Measurements from ENCODE around the gene THAP9.
A peak's percentile ranks its signal among the peaks of the same experiment; 100 is the strongest.
"Not testable (repeated sequence)": the region's sequence is repeated elsewhere in the genome, so short reads cannot be mapped to it uniquely, and the experiment has no call there.

Gene THAP9

DNA sequence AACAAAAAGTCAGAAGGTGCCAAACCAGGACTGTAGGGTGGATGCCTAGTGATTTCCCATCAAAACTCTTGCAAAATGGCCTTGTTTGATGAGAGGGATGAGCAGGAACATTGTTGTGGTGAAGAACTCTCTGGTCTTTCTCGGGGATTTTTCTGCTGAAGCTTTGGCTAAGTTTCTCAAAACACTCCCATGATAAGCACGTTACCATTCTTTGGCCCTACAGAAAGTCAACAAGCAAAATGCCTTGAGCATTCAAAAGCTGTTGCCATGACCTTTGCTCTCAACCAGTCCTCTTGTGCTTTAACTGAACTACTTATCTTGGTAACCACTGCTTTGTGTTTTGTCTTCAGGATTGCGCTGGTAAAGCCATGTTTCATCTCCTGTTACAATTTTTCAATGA, 6.6 kb upstream of the THAP9 start:
- no peak for DNase-seq

- DNase-seq = no peak
Observed at GRCh38 chr4:82896755-82897154, 3.8 kb upstream of the THAP9 start.

DNA sequence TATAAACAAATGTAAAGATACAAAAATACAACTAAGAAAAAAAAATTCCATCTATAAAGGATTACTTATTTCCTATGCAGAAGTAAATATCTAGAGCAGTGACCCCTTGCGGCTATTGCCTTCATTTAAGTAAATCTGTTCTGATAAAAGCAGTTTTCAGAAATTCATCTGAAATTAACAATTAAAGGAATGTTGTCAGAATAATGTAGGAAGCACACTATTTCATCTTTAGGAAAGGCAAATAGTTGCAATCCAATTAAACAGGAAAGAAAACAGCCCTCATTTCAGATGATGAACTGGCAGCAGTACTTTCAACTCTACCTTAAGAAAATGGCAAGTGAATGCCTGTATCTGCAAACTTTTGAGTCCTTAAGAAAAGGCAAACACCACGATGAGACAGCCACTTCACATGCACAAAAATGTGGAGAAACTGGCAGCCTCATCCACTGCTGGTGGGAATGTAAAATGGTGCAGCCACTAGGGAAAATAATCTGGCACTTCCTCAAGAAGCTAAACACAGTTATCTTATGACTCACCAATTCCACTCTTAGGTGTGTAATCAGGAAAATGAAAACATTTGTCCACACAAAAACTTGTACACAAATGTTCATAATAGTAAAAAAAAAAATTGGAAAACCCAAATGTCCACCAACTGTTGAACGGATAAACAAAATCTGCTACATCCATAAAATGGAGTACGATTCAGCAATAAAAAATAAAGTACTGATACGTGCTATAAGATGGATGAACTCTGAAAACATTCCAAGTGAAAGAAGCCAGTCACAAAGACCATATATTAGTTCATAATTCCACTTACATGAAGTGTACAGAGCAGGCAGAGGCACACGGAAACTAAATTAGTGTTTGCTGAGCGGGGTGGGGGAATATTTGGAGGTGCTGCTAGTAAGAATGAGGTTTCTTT, 2.0 kb upstream of the THAP9 start:
- peak; percentile 59 to 67 (median 63) for DNase-seq

GRCh38 chr4:82899374-82900065, 1.0 kb upstream of the THAP9 start:
- peak; percentile 34 to 40 (median 37) for DNase-seq

DNA sequence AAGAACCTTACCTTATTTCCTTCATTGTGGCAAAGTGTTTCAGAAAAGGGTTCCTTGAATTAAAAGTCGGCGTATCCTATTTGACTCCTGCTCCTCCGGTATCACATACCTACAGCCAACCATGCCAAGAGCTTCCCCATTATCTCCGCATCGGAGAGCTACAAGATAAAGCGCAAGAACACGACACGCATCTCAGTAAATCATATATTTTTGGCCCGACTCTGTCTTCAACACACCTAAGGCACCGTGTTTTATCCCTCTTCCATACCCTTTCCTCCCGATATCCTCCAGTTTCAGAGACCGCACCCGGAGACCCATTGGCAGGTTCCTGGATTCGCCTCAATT, 497 bp upstream of the THAP9 start:
- peak in 1 of 3 donors; percentile 20 for DNase-seq

DNA sequence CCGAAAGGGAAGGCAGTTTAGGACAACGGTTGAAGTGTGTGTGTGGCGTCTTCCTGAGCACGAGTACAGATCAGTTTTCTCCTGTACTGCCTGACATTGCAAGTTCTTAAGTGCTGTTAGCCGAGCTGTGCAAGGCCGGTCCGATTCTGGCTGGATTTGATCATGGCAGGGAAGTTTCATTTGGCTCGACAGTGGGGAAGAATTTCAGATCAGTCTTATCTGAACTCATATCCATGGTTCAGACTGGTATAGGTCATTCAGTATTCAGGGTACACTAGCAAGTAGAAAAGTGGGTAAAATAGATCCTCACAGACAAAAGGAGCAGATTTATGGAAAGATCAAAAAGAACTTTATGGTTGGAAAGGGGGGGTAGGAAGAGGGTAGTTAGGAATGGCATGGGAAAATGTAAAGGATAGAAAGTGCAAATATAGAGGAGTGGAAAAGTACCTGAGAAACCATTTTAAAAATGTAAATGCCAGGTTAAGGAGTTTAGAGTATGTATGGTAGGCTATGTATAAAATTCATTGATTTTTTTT, 716 bp downstream of the THAP9 start:
- no peak for DNase-seq

GRCh38 chr4:82903737-82904136, 3.2 kb downstream of the THAP9 start:
- peak; percentile 2 to 60 (median 39) for DNase-seq

DNA sequence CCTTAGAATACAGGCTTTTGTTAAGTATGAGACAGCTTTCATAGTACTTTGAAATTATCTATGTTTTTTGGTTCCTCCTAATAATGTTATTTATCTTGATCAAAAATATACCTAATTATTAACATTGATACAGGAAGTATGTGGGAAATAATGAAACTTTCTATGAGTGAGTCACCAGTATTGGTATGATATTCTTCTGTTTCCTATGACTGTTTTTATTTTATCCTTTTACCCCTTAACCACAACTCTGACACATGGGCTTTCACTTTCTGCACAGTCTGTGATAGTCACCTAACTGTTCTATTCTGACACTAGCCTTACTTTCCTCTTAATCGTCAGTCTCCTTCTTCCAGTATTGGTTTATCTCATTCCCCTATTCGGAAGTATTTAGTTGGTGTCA, 4.7 kb downstream of the THAP9 start:
- DNase-seq = peak; percentile 31 to 70 (median 68)

- DNase-seq = no peak
Observed at GRCh38 chr4:82906469-82906868, 5.9 kb downstream of the THAP9 start.

DNA sequence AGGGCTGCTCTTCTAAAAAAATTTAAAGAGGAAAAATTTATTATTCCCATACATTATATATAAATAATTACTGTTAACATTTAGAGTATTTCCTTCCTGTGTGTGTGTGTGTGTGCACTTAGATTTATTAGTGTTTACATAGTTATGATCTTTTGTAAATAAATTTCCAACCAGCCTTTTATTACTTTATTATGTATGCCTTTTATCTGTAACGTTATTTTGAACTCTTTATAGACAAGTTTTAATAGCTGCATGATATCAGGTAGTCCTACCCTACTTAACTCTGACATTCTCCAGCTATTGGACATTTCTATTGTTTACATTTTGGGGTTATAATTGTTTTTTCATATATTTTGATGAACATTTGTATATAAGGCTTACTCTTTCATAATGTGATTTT, 8.8 kb downstream of the THAP9 start:
- no peak for DNase-seq

- no peak for DNase-seq
Observed at GRCh38 chr4:82913305-82913704, 12.8 kb downstream of the THAP9 start.

GRCh38 chr4:82913968-82914367, 13.4 kb downstream of the THAP9 start:
- DNase-seq = not testable (repeated sequence)

- DNase-seq = no peak
Observed at GRCh38 chr4:82918091-82918490, 17.6 kb downstream of the THAP9 start.

DNA sequence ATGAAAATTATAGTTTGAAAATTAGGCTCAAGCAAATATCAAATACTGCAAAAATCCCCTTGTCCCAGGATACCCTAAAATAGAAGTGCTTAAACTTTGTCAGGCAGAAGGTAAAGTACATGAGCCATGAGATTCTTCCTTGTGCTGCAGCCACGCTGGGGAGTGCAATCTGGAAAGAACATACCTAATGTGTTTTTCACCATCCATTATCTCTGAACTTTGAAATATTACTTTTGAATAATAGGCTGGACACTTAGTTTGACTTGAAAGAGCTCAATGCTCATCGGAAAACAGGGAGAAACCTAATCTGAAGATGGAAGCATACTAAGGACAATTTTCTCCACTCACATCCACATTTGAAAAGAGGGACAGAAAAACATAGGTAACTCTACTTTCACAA, 18.9 kb downstream of the THAP9 start:
- no peak for DNase-seq

GRCh38 chr4:82921795-82922194, 21.3 kb downstream of the THAP9 start:
- no peak for DNase-seq

DNA sequence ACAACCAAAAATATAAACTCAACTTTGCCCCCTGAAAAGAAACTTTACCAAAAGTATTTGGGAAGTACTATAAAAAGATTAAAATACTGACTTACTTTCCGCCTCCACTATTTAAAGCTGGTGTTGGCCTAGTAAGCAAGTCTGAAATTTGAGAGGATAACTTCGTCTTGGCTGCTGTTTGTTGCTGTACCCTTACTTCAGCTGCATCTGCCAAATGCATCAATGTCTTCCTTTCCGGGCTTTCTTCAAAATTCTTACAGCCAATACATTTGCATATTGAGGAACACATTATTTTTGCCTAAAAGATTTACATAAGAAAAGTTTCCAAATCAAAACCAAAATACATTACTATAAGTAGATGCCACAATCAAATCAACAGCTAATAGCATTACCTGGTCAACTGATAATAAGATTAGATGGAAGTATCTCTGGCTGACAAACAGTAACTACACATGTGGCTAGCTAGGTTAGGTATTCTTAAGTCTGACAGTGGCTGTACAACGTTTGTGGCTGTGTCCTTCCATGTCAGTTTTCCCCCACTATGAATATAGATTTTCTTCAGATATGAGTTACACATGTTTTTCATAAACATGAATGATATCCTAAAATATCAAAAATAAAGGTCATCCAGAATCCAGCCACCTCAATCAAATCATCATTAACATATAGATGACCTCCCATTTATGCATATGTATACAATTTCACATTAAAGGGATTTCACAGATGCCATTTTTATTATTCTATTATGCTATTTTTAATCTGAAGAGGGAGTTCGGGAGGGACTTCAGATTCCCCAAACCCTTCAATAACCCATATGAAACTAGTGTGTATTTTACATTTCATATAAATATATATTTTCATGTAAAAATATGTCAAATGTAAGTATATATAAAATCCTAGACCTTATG, 30.6 kb downstream of the THAP9 start:
- DNase-seq = no peak

DNA sequence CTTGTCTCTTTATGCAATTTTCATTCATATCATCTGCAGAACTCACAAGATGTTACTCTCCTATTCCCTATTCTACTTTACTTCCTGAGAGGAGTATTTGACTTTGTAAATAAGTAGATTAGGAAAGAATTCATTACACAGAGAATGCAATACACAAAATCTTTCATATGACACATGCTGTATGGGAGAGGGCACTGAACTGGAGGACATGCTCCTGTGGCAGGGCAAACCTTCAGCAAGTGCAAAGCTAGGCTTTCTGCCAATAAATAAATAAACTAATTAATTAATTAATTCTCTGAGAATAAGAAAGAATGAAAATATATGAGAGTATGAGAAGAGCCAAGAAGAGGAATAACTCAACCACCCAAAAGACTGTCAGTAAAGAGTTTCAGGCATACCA, 33.9 kb downstream of the THAP9 start:
- no peak for DNase-seq

GRCh38 chr4:82939414-82939813, 38.9 kb downstream of the THAP9 start:
- no peak for DNase-seq

- no peak for DNase-seq
Observed at GRCh38 chr4:82947498-82947897, 47.0 kb downstream of the THAP9 start.

DNA sequence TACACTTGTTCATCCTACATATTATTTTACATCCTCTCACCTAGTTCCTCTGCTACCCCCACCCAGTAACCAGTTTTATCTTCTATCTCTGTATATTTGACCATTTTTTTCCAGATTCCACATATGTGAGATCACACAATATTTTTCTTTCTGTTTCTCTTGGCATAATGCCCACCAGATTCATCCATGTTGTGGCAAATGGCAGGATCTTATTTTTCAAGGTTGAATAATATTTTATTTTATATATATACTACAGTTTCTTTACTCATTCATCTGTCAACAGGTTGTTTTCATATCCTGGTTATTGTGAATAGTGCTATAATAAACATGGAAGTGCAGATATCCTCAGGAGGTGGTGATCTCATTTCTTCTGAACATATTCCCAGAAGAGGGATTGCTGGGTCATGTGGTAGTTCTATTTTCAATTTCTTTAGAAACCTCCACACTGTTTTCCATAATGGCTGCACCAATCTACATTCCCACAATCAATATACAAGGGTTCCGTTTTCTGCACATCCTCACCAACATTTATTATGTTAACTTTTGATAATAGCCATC, 48.2 kb downstream of the THAP9 start:
- no peak for DNase-seq

- DNase-seq = no peak
Observed at GRCh38 chr4:82951196-82951595, 50.7 kb downstream of the THAP9 start.

DNA sequence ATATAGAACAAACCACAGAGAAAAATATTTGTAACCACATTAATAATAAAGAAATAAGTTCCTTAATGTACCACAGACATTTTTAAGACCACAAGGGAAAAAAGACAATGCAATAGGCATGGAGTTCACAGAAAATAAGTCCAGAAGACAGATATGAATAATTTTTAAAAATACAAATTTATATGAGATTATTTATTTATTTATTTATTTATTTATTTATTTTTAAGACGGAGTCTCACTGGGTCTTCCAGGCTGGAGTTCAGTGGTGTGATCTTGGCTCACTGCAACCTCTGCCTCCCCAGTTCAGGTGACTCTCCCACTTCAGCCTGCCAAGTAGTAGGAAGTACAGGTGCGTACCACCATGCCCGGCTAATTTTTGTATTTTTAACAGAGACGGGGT, 53.7 kb downstream of the THAP9 start:
- no peak for DNase-seq

- peak; percentile 9 to 23 (median 23) for DNase-seq
Observed at GRCh38 chr4:82957045-82957444, 56.5 kb downstream of the THAP9 start.

Measured in suppressor macrophage treated with lipopolysaccharide for 1 hour (primary cell).